ENCODE data around the gene HNRNPM.
"Not testable (repeated sequence)": the region's sequence is repeated elsewhere in the genome, so short reads cannot be mapped to it uniquely, and the experiment has no call there.

The HNRNPM gene

DNA sequence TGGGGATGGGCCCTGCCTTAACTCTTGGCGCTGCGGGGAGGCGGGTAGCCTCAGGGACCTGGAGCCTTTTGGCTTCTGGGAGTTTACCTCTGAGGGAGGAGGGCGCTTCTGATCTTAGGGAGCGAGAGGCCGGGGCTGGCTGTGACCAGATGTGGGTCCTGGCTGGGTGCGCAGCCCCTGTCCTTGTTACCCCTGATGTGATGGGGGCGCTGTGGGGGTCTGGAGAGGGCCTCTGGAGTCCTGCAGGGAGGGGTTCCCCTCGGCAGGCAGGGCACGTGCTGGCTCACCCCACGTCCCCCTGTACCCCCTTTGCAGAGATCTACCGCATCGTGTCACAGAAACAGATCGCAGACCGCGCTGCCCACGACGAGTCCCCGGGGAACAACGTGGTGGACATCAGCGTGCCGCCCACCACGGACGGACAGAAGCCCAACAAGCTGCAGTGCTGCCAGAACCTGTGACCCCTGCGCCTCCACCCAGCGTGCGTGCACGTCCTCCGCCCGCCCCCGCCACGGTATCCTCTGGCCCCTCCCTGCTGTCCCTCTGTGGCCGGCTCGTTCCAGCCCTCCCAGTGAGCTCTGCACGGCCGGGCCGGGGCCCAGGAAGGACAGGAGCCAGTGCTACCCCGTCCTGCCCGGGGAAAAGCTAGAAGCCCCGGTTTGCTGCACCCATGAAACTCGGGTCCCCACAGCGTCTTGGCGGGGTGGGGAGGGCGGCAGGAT lies 41.5 kb upstream of the HNRNPM start:
- Histone ChIP-seq H3K27ac (ENCODE audit: low read length) (no peak overlapping the region), H2AFZ (ENCODE audit: low read length) (no peak overlapping the region), H3K9me2 (replicated peaks; ENCODE audit: insufficient read depth, low read length) (no peaks in the 10 kb centered on the region), H3K27me3 (replicated peaks; ENCODE audit: insufficient read depth, low read length) (no peaks in the 10 kb centered on the region), H3K4me2 (ENCODE audit: low read depth, low read length) (no peak overlapping the region), H4K20me1 (ENCODE audit: insufficient read depth, low read length) (no peaks in the 10 kb centered on the region; the same call in 1 of the 2 replicates), H3K79me2 (ENCODE audit: low read length) (peaks cover 17% of the 10 kb centered on the region), H3K4me1 (ENCODE audit: low read length) (no peaks in the 10 kb centered on the region), H3K36me3 (replicated peaks; ENCODE audit: insufficient read depth, low read length) (peaks cover 3% of the 10 kb centered on the region; the same call in 1 of the 2 replicates), H3F3A (ENCODE audit: insufficient read depth, low read length) (no peaks in the 10 kb centered on the region), H3K9me3 (replicated peaks; ENCODE audit: insufficient read depth, low read length) (no peaks in the 10 kb centered on the region), H3K9ac (ENCODE audit: low read length) (no peak overlapping the region), H3K4me3 (ENCODE audit: low read length) (no peak overlapping the region)
- no peak for DNase-seq
- TF ChIP-seq, protein P1, sequence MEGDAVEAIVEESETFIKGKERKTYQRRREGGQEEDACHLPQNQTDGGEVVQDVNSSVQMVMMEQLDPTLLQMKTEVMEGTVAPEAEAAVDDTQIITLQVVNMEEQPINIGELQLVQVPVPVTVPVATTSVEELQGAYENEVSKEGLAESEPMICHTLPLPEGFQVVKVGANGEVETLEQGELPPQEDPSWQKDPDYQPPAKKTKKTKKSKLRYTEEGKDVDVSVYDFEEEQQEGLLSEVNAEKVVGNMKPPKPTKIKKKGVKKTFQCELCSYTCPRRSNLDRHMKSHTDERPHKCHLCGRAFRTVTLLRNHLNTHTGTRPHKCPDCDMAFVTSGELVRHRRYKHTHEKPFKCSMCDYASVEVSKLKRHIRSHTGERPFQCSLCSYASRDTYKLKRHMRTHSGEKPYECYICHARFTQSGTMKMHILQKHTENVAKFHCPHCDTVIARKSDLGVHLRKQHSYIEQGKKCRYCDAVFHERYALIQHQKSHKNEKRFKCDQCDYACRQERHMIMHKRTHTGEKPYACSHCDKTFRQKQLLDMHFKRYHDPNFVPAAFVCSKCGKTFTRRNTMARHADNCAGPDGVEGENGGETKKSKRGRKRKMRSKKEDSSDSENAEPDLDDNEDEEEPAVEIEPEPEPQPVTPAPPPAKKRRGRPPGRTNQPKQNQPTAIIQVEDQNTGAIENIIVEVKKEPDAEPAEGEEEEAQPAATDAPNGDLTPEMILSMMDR (IDR thresholded peaks at IDR 0.05; ENCODE audit: low read length), result no peak
- TF ChIP-seq EZH2 (optimal IDR thresholded peaks at IDR 0.05; ENCODE audit: low read depth, low read length) (no peak), EZH2phosphoT487 (IDR thresholded peaks at IDR 0.05; ENCODE audit: low read length) (no peak)

DNA sequence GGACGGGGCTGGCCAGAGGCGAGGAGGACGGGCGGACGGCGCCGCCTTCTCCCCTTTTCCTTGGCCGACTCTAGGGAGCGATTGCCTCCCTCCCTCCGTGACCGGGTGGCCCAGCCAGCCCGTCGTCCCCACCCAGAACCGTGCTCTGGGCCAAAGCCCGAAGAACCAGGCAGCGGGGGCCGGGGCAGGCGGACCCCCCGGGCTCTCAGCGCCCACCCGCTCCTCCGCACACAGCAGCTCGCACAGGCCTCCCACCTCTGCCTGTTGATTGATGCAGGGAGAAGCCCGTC lies 41.0 kb upstream of the HNRNPM start:
- DNase-seq, result no peak
- Histone ChIP-seq H3K36me3 (replicated peaks; ENCODE audit: insufficient read depth, low read length) (peaks cover 3% of the 10 kb centered on the region; the same call in 1 of the 2 replicates), H3K4me3 (ENCODE audit: low read length) (no peak overlapping the region), H3K27me3 (replicated peaks; ENCODE audit: insufficient read depth, low read length) (no peaks in the 10 kb centered on the region), H3K9ac (ENCODE audit: low read length) (no peak overlapping the region), H3K79me2 (ENCODE audit: low read length) (peaks cover 13% of the 10 kb centered on the region), H3K4me1 (ENCODE audit: low read length) (no peaks in the 10 kb centered on the region), H3K4me2 (ENCODE audit: low read depth, low read length) (no peak overlapping the region), H3K27ac (ENCODE audit: low read length) (no peak overlapping the region), H3K9me3 (replicated peaks; ENCODE audit: insufficient read depth, low read length) (no peaks in the 10 kb centered on the region), H4K20me1 (ENCODE audit: insufficient read depth, low read length) (no peaks in the 10 kb centered on the region), H3K9me2 (replicated peaks; ENCODE audit: insufficient read depth, low read length) (no peaks in the 10 kb centered on the region), H2AFZ (ENCODE audit: low read length) (no peak overlapping the region), H3F3A (ENCODE audit: insufficient read depth, low read length) (no peaks in the 10 kb centered on the region)
- TF ChIP-seq EZH2 (optimal IDR thresholded peaks at IDR 0.05; ENCODE audit: low read depth, low read length) (no peak), EZH2phosphoT487 (IDR thresholded peaks at IDR 0.05; ENCODE audit: low read length) (no peak)
- TF ChIP-seq, protein P1 (IDR thresholded peaks at IDR 0.05; ENCODE audit: low read length), result no peak

DNA sequence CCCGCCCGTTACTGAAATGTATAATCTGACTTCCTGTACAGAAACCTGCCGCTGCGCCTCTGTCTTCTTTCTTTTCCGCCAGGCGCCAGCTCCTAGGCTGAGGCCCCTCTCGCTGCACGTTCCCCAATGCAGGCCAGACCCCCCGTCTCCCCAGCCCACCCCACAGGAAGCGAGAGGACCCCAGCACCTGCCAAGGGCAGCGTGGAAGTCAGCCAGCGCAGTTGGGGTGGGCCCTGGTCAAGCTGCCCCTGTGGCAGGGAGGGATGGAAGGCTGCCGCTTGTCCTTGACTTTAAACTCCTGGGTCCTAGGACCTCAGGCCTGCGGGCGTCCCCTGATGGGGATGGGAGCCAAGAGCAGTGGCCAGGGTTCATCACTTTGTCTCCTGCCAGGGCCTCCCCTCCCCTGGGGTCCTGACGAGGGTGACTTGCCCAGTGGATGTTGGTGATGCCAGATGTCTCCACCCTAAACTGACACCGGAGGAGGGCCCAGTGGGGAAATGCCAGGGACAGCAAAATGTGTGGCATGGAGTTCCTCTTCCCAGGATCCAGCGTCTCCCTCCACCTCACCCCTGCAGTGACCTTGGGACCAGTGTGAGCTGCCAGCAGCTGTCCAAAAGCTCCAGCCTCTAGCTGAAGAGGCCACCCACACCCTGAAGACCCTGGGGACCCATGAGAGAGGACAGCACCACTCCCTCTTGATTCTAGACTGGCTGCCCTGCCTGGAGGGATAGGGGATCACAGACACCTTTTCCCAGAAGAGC lies 40.2 kb upstream of the HNRNPM start:
- H4K20me1 ChIP-seq (ENCODE audit: insufficient read depth, low read length), result no peaks in the 10 kb centered on the region
- TF ChIP-seq EZH2 (optimal IDR thresholded peaks at IDR 0.05; ENCODE audit: low read depth, low read length), result no peak
- TF ChIP-seq, protein P1 (IDR thresholded peaks at IDR 0.05; ENCODE audit: low read length), result no peak
- TF ChIP-seq EZH2phosphoT487 (IDR thresholded peaks at IDR 0.05; ENCODE audit: low read length), result no peak
- peaks cover 8% of the 10 kb centered on the region for H3K79me2 ChIP-seq (ENCODE audit: low read length)
- H3K9me2 ChIP-seq (replicated peaks; ENCODE audit: insufficient read depth, low read length), result no peaks in the 10 kb centered on the region
- H3K4me1 ChIP-seq (ENCODE audit: low read length), result no peaks in the 10 kb centered on the region
- H3K9ac ChIP-seq (ENCODE audit: low read length), result no peak overlapping the region
- H3K36me3 ChIP-seq (replicated peaks; ENCODE audit: insufficient read depth, low read length), result peaks cover 3% of the 10 kb centered on the region; the same call in 1 of the 2 replicates
- H3K27me3 ChIP-seq (replicated peaks; ENCODE audit: insufficient read depth, low read length), result no peaks in the 10 kb centered on the region
- no peak overlapping the region for H2AFZ ChIP-seq (ENCODE audit: low read length)
- no peak overlapping the region for H3K27ac ChIP-seq (ENCODE audit: low read length)
- H3F3A ChIP-seq (ENCODE audit: insufficient read depth, low read length), result no peaks in the 10 kb centered on the region
- no peak overlapping the region for H3K4me2 ChIP-seq (ENCODE audit: low read depth, low read length)
- H3K4me3 ChIP-seq (ENCODE audit: low read length), result no peak overlapping the region
- H3K9me3 ChIP-seq (replicated peaks; ENCODE audit: insufficient read depth, low read length), result no peaks in the 10 kb centered on the region
- DNase-seq, result no peak

DNA sequence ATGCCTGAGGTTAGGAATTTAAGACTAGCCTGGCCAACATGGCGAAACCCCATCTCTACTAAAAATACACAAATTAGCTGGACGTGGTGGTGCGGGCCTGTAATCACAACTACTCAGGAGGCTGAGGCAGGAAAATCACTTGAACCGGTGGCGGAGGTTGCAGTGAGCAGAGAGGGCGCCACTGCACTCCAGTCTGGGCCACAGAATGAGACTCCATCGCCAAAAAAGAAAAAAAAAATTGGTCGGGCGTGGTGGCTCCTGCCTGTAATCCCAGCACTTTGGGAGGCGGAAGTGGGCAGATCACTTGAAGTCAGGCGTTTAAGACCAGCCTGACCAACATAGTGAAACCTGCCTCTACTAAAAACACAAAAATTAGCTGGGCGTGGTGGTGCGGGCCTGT lies 34.1 kb upstream of the HNRNPM start:
- not testable (repeated sequence) for H3K27me3 ChIP-seq (replicated peaks; ENCODE audit: insufficient read depth, low read length); DNase-seq; H2AFZ ChIP-seq (ENCODE audit: low read length); H3F3A ChIP-seq (ENCODE audit: insufficient read depth, low read length); H4K20me1 ChIP-seq (ENCODE audit: insufficient read depth, low read length); H3K79me2 ChIP-seq (ENCODE audit: low read length); H3K9ac ChIP-seq (ENCODE audit: low read length); H3K4me2 ChIP-seq (ENCODE audit: low read depth, low read length); H3K9me3 ChIP-seq (replicated peaks; ENCODE audit: insufficient read depth, low read length); H3K9me2 ChIP-seq (replicated peaks; ENCODE audit: insufficient read depth, low read length); H3K36me3 ChIP-seq (replicated peaks; ENCODE audit: insufficient read depth, low read length); H3K4me3 ChIP-seq (ENCODE audit: low read length); H3K4me1 ChIP-seq (ENCODE audit: low read length); H3K27ac ChIP-seq (ENCODE audit: low read length)
